AG04449 (cell line): ENCODE measurements around the gene PREP.

Source experiments
- CTCF ChIA-PET: fragments of 350-600 bp; formaldehyde crosslinking; extraction: SDS; loops from one replicate; lab custom pipeline; 2021; ENCODE audit warnings: antibody characterized with exemption; lab: Yijun Ruan, JAX
- POLR2A ChIA-PET: fragments of 400-600, 350-600 bp; formaldehyde crosslinking; extraction: SDS; loops from one replicate; lab custom pipeline; 2020; ENCODE audit warnings: antibody characterized with exemption, inconsistent platforms; lab: Yijun Ruan, JAX
- DNase-seq: peaks from one replicate; pipeline ENCODE4 v3.0.0-alpha.2; 2010; ENCODE audit warnings: low read depth, low spot score
- H3K4me3 ChIP-seq: 2 replicates; pipeline ENCODE4 v1.5.1; 2011; ENCODE audit warnings: low read depth, mild to moderate bottlenecking, control low read depth, low read length
- TF ChIP-seq, protein P1 (sequence below): IDR thresholded peaks from one replicate; pipeline ENCODE4 v1.5.1; 2011; ENCODE audit warnings: mild to moderate bottlenecking, moderate library complexity, low read length, control low read depth, inconsistent platforms; ENCODE audit not compliant: insufficient read depth; ENCODE audit errors: missing control alignments

The PREP gene

DNA sequence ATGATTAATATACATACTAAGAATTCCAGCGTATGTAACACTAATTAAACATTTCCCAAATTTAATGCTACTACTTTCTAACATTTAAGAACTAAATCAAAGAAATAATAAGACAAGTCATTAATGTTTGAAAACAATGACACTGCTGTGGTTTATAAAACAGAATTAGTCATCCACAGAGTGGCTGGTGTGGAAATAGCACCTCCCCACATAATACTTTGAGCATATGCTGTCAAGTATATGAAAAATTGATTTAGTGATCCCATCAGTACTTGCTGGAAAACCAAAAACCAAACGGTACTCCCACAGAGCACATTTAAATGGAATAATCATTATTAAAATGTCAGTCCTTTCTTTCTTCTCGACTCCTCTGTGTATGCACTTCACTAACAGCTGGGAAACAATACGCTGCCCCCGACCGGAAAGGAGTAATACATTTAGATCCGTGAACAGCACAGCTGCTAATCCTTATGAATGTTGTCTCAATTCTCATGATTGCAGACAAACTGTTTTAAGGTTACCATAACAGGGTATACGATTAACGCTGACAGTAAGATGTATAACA, 78.4 kb downstream of the PREP start:
- no peak overlapping the region for H3K4me3 ChIP-seq
- TF ChIP-seq, protein P1, sequence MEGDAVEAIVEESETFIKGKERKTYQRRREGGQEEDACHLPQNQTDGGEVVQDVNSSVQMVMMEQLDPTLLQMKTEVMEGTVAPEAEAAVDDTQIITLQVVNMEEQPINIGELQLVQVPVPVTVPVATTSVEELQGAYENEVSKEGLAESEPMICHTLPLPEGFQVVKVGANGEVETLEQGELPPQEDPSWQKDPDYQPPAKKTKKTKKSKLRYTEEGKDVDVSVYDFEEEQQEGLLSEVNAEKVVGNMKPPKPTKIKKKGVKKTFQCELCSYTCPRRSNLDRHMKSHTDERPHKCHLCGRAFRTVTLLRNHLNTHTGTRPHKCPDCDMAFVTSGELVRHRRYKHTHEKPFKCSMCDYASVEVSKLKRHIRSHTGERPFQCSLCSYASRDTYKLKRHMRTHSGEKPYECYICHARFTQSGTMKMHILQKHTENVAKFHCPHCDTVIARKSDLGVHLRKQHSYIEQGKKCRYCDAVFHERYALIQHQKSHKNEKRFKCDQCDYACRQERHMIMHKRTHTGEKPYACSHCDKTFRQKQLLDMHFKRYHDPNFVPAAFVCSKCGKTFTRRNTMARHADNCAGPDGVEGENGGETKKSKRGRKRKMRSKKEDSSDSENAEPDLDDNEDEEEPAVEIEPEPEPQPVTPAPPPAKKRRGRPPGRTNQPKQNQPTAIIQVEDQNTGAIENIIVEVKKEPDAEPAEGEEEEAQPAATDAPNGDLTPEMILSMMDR = no peak
- ChIA-PET CTCF (no interaction called here), POLR2A (no interaction called here)
- no peak for DNase-seq

- DNase-seq = no peak
- CTCF ChIA-PET = interaction anchor here (0.6 to 1.2 kb wide), 3 partner anchors 41 to 170 kb away, joined by 3 read pairs; partner anchors contain the start of gene PREP
- TF ChIP-seq, protein P1 = no peak
- POLR2A ChIA-PET = no interaction called here
- H3K4me3 ChIP-seq = no peak overlapping the region
Measured at GRCh38 chr6:105322499-105323225, 80.2 kb downstream of the PREP start.

DNA sequence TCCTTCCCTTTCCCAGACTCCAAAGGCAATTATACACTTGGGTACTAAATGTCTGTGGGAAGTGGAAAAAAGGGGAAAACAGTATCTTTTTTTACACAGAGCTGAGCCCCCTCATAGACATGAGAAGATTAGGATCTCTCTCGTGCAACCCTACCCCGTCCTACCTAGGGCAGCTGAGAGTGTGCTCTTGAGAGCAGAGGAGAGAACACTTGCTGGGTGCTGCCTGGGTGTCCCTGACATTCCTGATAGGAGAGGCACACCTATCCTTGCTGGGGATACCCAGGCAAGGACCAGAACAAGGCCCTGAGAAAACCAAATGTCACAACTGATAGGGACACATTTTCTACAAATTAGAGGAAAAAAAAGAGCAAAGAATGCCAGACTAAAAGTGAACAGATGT, 81.2 kb downstream of the PREP start:
- CTCF ChIA-PET = no interaction called here
- no peak for DNase-seq
- no peak overlapping the region for H3K4me3 ChIP-seq
- TF ChIP-seq, protein P1 = no peak
- POLR2A ChIA-PET = no interaction called here

DNA sequence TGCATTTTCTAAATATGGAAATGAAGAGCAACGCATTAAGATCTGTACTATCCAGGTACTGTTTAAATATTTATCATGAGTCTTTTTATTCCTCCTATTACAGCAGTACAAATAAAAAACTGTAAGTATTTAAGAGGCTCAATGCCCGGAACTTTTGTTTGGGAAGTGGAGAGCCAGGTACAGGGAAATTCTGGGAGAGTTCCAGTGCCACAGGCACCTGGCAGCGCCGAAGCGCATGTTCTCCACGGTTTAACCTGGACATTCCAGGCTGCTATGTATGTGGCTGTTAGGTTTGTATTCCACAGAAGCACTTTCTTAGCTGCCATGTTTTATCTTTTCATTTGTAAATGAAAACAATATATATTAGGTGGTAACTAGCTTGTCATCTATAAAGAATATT, 81.7 kb downstream of the PREP start:
- TF ChIP-seq, protein P1 = no peak
- CTCF ChIA-PET = no interaction called here
- POLR2A ChIA-PET = no interaction called here
- DNase-seq = no peak
- no peak overlapping the region for H3K4me3 ChIP-seq

GRCh38 chr6:105320765-105321164, 82.1 kb downstream of the PREP start:
- H3K4me3 ChIP-seq = no peak overlapping the region
- POLR2A ChIA-PET = no interaction called here
- no peak for DNase-seq
- CTCF ChIA-PET = no interaction called here
- TF ChIP-seq, protein P1 = no peak

- H3K4me3 ChIP-seq = no peak overlapping the region
- TF ChIP-seq, protein P1 = no peak
- ChIA-PET CTCF (no interaction called here), POLR2A (no interaction called here)
- DNase-seq = no peak
Measured at GRCh38 chr6:105320271-105320670, 82.6 kb downstream of the PREP start.
